Brain microvascular endothelial cell (primary cell): ENCODE measurements around the gene ROM1.
"Not testable (repeated sequence)": the region's sequence is repeated elsewhere in the genome, so short reads cannot be mapped to it uniquely, and the experiment has no call there.

Experiments used
- DNase-seq: peaks from one replicate; pipeline ENCODE4 v3.0.0-alpha.2; 2020
- H3K27ac ChIP-seq: fragments of 250-450 bp; sonication (Bioruptor Pico); 2 replicates; pipeline ENCODE4 v1.5.1; 2020; ENCODE audit warnings: mild to moderate bottlenecking, moderate library complexity
- H3K27me3 ChIP-seq: fragments of 250-450 bp; sonication (Bioruptor Pico); replicated peaks from 2 replicates; pipeline ENCODE4 v1.5.1; 2020; ENCODE audit warnings: mild to moderate bottlenecking
- H3K36me3 ChIP-seq: fragments of 250-450 bp; sonication (Bioruptor Pico); replicated peaks from 2 replicates; pipeline ENCODE4 v1.5.1; 2020; ENCODE audit warnings: mild to moderate bottlenecking
- H3K4me3 ChIP-seq: 2 replicates; pipeline ENCODE4 v1.5.1; 2011; ENCODE audit warnings: low read depth, mild to moderate bottlenecking, control low read depth, low read length, moderate library complexity
- in situ Hi-C: cut with HindIII; loops from 2 replicates; pipeline ENCODE4 v1.10.0; 2017; ENCODE audit warnings: low sequenced_read_pairs, low pct_ligation_motif_present
- TF ChIP-seq, protein P1 (sequence below): IDR thresholded peaks from 2 replicates; pipeline ENCODE4 v1.5.1; 2011; ENCODE audit warnings: low read depth, mild to moderate bottlenecking, moderate library complexity, low read length, control low read depth, inconsistent platforms; ENCODE audit errors: missing control alignments

The ROM1 gene, protein sequence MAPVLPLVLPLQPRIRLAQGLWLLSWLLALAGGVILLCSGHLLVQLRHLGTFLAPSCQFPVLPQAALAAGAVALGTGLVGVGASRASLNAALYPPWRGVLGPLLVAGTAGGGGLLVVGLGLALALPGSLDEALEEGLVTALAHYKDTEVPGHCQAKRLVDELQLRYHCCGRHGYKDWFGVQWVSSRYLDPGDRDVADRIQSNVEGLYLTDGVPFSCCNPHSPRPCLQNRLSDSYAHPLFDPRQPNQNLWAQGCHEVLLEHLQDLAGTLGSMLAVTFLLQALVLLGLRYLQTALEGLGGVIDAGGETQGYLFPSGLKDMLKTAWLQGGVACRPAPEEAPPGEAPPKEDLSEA

DNA sequence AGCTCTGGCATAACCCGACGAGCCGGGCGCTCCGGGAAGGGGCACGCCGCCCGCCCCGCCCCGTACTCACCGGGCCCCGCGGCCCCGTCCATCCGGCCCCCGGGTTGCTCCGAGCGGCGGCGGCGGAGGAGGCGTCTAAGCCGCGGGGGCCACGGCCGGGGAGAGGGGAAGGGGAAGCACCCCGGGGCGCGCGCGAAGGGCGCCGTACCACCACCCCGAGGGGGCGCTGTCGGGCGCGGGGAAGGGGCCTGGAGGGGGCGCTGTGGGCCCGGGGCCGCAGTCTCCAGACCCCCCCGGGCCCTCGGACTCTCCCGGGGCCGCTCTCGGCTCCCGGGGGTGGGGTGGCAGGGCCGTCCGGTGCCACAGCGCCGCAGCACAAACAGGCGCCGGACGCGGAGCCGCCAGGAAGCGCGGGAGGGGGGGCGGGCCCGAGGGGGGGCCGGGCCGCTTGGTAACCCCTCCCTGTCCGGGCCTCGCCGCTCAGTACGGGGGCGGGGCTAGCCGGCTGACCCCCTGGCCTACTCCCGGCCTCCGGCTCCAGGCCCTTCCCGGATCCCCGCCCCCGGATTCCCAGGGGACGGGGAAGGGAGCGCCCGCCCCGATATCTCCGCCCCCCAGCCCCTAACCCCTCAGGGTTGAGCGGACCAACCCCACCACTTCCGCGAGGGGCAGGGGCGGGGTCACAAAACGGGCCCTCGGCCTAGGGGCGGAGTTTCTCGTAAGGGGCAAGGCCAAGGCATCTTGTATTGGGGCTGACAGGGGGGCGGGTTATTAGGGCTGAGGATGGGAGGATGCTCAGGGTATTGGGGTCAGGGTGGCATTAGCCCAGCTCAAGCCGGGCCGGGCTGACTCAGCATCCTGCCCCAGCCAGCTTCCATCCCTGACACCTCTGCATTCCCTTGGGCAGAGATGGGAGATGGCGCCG, at the start of gene ROM1, which contains the start of gene EML3:
Gene ROM1, plus strand, starts transcription at position 892 of the 925 bp plus-strand sequence. Its CDS starts 25 bp downstream, at position 917.
Gene EML3, minus strand, starts transcription at position 410 of the 925 bp plus-strand sequence. Its CDS starts 318 bp downstream, at position 92.
- Histone ChIP-seq H3K4me3 (peak within 1 kb of the TSS; percentile 75), H3K36me3 (peaks cover 10% of the 10 kb centered on the region), H3K27ac (peak within 1 kb of the TSS; percentile 42), H3K27me3 (no peaks in the 10 kb centered on the region)
- TF ChIP-seq, protein P1, sequence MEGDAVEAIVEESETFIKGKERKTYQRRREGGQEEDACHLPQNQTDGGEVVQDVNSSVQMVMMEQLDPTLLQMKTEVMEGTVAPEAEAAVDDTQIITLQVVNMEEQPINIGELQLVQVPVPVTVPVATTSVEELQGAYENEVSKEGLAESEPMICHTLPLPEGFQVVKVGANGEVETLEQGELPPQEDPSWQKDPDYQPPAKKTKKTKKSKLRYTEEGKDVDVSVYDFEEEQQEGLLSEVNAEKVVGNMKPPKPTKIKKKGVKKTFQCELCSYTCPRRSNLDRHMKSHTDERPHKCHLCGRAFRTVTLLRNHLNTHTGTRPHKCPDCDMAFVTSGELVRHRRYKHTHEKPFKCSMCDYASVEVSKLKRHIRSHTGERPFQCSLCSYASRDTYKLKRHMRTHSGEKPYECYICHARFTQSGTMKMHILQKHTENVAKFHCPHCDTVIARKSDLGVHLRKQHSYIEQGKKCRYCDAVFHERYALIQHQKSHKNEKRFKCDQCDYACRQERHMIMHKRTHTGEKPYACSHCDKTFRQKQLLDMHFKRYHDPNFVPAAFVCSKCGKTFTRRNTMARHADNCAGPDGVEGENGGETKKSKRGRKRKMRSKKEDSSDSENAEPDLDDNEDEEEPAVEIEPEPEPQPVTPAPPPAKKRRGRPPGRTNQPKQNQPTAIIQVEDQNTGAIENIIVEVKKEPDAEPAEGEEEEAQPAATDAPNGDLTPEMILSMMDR, result peak; percentile 70
- in situ Hi-C loops, result no loop called here
- DNase-seq, result no peak

DNA sequence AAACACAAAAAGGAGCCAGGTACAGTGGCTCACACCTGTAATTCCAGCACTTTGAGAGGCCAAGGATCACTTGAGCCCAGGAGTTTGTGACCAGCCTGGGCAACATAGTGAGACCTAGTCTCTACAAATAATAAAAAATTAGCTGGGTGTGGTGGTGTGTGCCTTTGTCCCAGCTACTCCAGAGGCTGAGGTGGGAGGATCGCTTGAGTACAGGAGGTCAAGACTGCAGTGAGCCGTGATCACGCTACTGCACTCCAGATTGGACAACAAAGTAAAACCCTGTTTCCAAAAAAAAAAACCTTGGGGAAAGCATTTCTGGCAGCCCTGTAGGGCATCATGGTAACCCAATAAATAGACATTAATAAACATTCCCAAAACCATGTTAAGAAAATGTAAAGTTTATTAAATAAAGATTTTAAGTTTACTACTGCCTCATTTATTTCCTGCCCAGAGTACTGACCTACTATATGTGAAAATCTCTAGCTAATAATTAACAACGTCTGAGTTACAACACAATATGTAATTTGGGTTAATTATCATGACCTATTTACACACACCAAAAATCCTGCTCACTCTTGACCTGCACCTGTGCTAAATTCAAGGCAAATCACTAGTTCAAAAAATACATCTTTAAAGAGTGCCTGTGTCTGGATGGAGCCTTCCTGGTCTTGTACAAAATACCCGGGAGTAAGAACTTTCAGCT, 47.8 kb upstream of the ROM1 start:
- TF ChIP-seq, protein P1, result no peak
- H3K27me3 ChIP-seq, result no peaks in the 10 kb centered on the region
- no peak overlapping the region for H3K4me3 ChIP-seq
- peaks cover 84% of the 10 kb centered on the region for H3K36me3 ChIP-seq
- no peak for DNase-seq
- in situ Hi-C loops, result loop anchor here (25.0 kb wide), 1 partner anchor 178 kb away; no protein-coding TSS in a partner anchor
- H3K27ac ChIP-seq, result no peak overlapping the region

DNA sequence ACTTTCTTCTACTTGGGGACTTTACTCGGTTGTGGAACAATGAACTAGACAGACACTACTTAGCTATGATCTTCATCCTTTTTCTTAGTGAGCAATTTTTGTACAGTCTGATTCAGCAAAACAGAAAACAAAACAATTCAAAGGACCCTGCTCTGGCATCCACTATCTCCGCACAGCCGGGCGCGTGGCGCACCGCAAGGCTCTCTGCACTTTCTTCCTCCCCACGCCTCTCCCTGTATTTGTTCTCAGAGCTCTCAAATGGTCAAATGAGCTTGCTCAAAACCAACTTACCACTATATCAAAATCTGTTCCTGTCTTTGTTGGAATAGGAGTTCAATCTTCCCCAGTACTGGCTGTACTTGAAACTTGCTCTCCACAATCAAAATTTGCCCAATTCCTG, 46.8 kb upstream of the ROM1 start:
- H3K27ac ChIP-seq, result no peak overlapping the region
- in situ Hi-C loops, result loop anchor here (25.0 kb wide), 1 partner anchor 179 kb away; no protein-coding TSS in a partner anchor
- no peak for DNase-seq
- TF ChIP-seq, protein P1, result no peak
- H3K27me3 ChIP-seq, result no peaks in the 10 kb centered on the region
- H3K4me3 ChIP-seq, result no peak overlapping the region
- H3K36me3 ChIP-seq, result peaks cover 90% of the 10 kb centered on the region

DNA sequence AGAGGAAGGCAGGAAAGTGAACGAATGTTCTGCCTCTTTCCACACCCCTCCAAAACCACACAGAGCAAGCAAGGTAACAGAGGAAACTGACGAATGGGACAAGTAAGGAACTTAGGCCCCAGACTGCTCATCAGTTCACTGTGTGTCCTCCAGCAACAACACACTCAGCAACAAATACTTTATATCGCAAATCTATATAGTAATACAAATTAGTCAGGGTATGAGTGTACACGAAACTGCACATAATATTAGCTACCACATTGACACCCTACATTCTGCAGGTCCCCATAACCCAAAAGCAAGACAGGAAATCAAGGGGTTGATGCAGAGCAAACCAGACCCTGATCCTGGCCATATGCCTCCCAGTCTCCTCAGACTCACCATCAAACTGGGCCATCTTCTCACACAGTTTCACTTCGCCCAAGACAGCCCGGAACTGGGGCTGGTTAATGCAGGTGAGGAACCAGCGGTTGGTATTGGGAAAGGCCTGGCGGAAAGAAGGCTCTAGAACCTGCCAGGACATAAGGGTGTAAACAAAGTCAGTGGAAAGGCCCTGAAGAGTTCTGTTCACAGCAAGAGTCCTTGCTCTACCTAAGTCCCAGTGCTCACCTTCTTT, 45.9 kb upstream of the ROM1 start:
- TF ChIP-seq, protein P1, result no peak
- Histone ChIP-seq H3K27me3 (no peaks in the 10 kb centered on the region), H3K4me3 (no peak overlapping the region), H3K27ac (no peak overlapping the region), H3K36me3 (peaks cover 93% of the 10 kb centered on the region)
- in situ Hi-C loops, result loop anchor here (25.0 kb wide), 1 partner anchor 180 kb away; no protein-coding TSS in a partner anchor
- no peak for DNase-seq

DNA sequence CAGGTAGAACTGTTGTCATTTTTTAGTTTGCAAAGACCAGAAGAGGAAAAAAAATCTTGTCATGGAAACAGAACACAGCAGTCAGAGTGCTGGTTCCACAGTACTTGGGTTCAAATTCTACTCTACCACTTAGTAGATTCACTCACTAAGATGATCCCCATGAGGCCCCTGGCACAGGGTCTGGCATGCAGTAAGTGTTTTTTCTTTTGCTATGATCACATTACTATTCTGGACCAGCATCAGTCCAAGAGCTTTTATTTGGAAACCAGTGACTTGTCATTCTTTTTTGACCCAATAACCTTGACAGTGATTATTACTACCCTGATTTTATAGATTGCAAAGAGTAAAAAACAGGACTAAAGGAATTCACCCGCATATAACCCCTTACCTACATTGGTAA, 43.4 kb upstream of the ROM1 start:
- Histone ChIP-seq H3K27ac (no peak overlapping the region), H3K27me3 (no peaks in the 10 kb centered on the region), H3K36me3 (peaks cover 78% of the 10 kb centered on the region), H3K4me3 (no peak overlapping the region)
- in situ Hi-C loops, result loop anchor here (25.0 kb wide), 1 partner anchor 182 kb away; no protein-coding TSS in a partner anchor
- TF ChIP-seq, protein P1, result no peak
- no peak for DNase-seq

DNA sequence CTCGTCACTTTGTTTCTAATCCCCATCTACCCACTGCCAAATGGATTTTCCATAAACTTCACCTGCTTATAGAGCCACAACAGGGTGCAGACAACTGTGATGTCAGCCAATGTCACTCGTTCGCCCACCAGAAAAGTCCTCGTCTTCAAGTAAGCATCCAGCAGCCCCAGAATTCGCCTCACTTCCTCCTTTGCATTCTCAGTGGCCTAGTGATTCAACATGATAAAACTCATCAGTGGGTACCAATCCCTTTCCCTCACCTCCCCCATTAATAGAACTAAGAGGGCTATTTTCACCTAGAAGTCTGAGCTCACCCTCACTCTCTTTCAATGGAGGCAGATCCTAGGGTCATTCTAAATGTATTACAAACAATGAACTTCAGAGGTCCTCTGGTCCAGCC, 42.2 kb upstream of the ROM1 start:
- H3K27ac ChIP-seq, DNase-seq, H3K4me3 ChIP-seq, H3K27me3 ChIP-seq: not testable (repeated sequence)
- in situ Hi-C loops, result loop anchor here (25.0 kb wide), 1 partner anchor 184 kb away; no protein-coding TSS in a partner anchor
- H3K36me3 ChIP-seq, result peaks cover 66% of the 10 kb centered on the region

DNA sequence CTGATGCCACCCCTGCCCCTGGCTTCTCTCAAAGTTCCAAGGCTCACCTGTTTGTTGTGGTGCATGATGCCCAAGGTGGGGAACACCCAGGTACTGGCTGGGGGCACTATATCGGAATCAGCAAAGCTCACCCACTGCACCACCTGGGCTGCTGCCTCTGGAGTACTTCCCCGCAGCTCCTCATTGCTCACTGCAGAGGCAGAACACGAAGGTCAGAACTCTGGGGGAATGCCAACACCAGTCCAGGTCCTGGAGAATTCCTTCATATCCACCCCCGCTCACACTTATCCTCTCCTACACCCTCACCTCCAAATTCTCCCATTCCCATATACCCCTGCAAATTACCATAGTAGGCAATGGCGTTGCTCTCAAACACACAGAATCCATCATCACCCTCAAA, 41.6 kb upstream of the ROM1 start:
- Histone ChIP-seq H3K36me3 (peaks cover 60% of the 10 kb centered on the region), H3K4me3 (peak overlapping the region; percentile 9)
- not testable (repeated sequence) for H3K27me3 ChIP-seq, DNase-seq, H3K27ac ChIP-seq
- in situ Hi-C loops, result loop anchor here (25.0 kb wide), 1 partner anchor 184 kb away; no protein-coding TSS in a partner anchor
